Loucy (cell line): Measurements from ENCODE around the gene NAA38.

Experiments used
- H2AFZ ChIP-seq: fragments of 200-600 bp; sonication (generic); 2 replicates; pipeline ENCODE4 v1.6.0; 2016; ENCODE audit warnings: antibody characterized with exemption, mild to moderate bottlenecking, low read length, moderate library complexity
- H3F3A ChIP-seq: fragments of 200-600 bp; 2 replicates; pipeline ENCODE4 v1.6.0; 2016; ENCODE audit warnings: antibody characterized with exemption, low read depth, mild to moderate bottlenecking
- H3K27me3 ChIP-seq: fragments of 200-600 bp; sonication (generic); 2 replicates; pipeline ENCODE4 v1.6.1; 2014; ENCODE audit warnings: low read length, mild to moderate bottlenecking; ENCODE audit not compliant: insufficient read depth, poor library complexity, severe bottlenecking
- H3K36me3 ChIP-seq: fragments of 200-600 bp; sonication (generic); 2 replicates; pipeline ENCODE4 v1.6.1; 2016; ENCODE audit warnings: low read length; ENCODE audit not compliant: insufficient read depth
- H3K4me1 ChIP-seq: fragments of 200-600 bp; sonication (generic); 2 replicates; pipeline ENCODE4 v1.5.1; 2014; ENCODE audit warnings: low read length, mild to moderate bottlenecking; ENCODE audit not compliant: insufficient read depth, poor library complexity, severe bottlenecking
- H3K4me2 ChIP-seq: fragments of 200-600 bp; sonication (generic); 2 replicates; pipeline ENCODE4 v1.6.0; 2014; ENCODE audit warnings: antibody characterized with exemption, low read length, low read depth, mild to moderate bottlenecking; ENCODE audit not compliant: poor library complexity, severe bottlenecking
- H3K4me3 ChIP-seq: fragments of 200-600 bp; sonication (generic); 2 replicates; pipeline ENCODE4 v1.5.1; 2014; ENCODE audit warnings: low read length, mild to moderate bottlenecking, mixed read lengths; ENCODE audit not compliant: poor library complexity, severe bottlenecking
- H3K79me2 ChIP-seq: fragments of 200-600 bp; sonication (generic); 2 replicates; pipeline ENCODE4 v1.6.1; 2014; ENCODE audit warnings: low read length; ENCODE audit not compliant: insufficient read depth
- H3K9ac ChIP-seq: fragments of 200-600 bp; sonication (generic); 2 replicates; pipeline ENCODE4 v1.6.0; 2014; ENCODE audit warnings: mild to moderate bottlenecking, low read depth, low read length, moderate library complexity; ENCODE audit not compliant: poor library complexity, severe bottlenecking
- H3K9me2 ChIP-seq: fragments of 200-600 bp; sonication (generic); replicated peaks from 2 replicates; pipeline ENCODE4 v1.6.1; 2016; ENCODE audit warnings: low read depth, low read length, mixed read lengths
- H3K9me3 ChIP-seq: fragments of 200-600 bp; sonication (generic); 2 replicates; pipeline ENCODE4 v1.6.1; 2014; ENCODE audit warnings: mild to moderate bottlenecking, antibody characterized with exemption, low read length, low read depth; ENCODE audit not compliant: insufficient read depth
- H4K20me1 ChIP-seq: fragments of 200-600 bp; sonication (generic); 2 replicates; pipeline ENCODE4 v1.6.0; 2014; ENCODE audit warnings: antibody characterized with exemption, low read length, mild to moderate bottlenecking; ENCODE audit not compliant: insufficient read depth, poor library complexity, severe bottlenecking
- EZH2phosphoT487 ChIP-seq: fragments of 200-600 bp; IDR thresholded peaks from 2 replicates; pipeline ENCODE4 v1.6.1; 2018; ENCODE audit warnings: antibody characterized with exemption, mild to moderate bottlenecking, moderate library complexity, borderline replicate concordance
- TF ChIP-seq, protein P1 (sequence below): fragments of 200-600 bp; sonication (generic); conservative IDR thresholded peaks from 2 replicates; pipeline ENCODE4 v1.5.1; 2014; ENCODE audit warnings: mild to moderate bottlenecking, antibody characterized with exemption, low read length

Gene NAA38

GRCh38 chr17:7841915-7842379 lies 15.4 kb downstream of the NAA38 start:
- H3K9ac ChIP-seq: peak overlapping the region; percentile 77
- H2AFZ ChIP-seq: peak overlapping the region; percentile 82
- H3K36me3 ChIP-seq: peaks cover 12% of the 10 kb centered on the region; the same call in 1 of the 2 replicates
- peak overlapping the region; percentile 98 for H3K4me2 ChIP-seq
- peaks cover 41% of the 10 kb centered on the region for H3K4me1 ChIP-seq
- no peaks in the 10 kb centered on the region for H3K9me3 ChIP-seq
- no peaks in the 10 kb centered on the region for H3K9me2 ChIP-seq
- H3F3A ChIP-seq: no peaks in the 10 kb centered on the region
- peaks cover 80% of the 10 kb centered on the region; the same call in 1 of the 2 replicates for H3K79me2 ChIP-seq
- no peaks in the 10 kb centered on the region for H3K27me3 ChIP-seq
- peaks cover 72% of the 10 kb centered on the region for H4K20me1 ChIP-seq
- peak overlapping the region; percentile 88 for H3K4me3 ChIP-seq
- TF ChIP-seq, protein P1, sequence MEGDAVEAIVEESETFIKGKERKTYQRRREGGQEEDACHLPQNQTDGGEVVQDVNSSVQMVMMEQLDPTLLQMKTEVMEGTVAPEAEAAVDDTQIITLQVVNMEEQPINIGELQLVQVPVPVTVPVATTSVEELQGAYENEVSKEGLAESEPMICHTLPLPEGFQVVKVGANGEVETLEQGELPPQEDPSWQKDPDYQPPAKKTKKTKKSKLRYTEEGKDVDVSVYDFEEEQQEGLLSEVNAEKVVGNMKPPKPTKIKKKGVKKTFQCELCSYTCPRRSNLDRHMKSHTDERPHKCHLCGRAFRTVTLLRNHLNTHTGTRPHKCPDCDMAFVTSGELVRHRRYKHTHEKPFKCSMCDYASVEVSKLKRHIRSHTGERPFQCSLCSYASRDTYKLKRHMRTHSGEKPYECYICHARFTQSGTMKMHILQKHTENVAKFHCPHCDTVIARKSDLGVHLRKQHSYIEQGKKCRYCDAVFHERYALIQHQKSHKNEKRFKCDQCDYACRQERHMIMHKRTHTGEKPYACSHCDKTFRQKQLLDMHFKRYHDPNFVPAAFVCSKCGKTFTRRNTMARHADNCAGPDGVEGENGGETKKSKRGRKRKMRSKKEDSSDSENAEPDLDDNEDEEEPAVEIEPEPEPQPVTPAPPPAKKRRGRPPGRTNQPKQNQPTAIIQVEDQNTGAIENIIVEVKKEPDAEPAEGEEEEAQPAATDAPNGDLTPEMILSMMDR: no peak
- no peak for TF ChIP-seq EZH2phosphoT487

DNA sequence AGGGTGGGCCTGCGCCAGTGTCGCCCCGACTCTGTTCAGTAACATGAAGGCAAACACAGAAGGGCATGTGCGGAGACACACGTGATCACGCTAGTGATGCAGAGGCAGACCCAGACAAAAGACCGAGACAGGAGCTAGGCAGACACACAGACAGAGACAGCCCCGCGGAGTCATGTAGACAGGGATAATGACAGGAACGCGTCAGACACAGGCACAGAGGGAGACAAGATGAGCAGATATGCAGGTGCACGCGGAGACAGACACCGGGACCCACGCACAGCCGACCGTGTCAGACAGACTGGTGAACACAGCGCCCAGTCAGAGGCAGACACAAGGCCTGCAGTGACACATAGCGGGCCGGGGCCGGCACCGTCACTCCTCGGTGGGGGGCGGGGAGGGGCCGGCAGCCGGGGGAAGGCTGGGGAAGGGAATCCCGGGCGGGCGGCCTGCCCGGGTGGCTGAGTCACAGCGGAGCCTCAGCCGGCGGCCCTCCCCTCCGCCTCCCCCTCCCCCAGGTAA lies 15.9 kb downstream of the NAA38 start:
- Histone ChIP-seq H3K36me3 (peaks cover 9% of the 10 kb centered on the region; the same call in 1 of the 2 replicates), H3K79me2 (peaks cover 81% of the 10 kb centered on the region; the same call in 1 of the 2 replicates), H3K9ac (peak overlapping the region; percentile 77), H3K4me3 (peak overlapping the region; percentile 88), H3K27me3 (no peaks in the 10 kb centered on the region), H2AFZ (no peak overlapping the region; the same call in 1 of the 2 replicates), H3K4me2 (peak overlapping the region; percentile 98), H3K9me2 (no peaks in the 10 kb centered on the region), H3K9me3 (no peaks in the 10 kb centered on the region), H3F3A (0 out of 2 replicates have a peak, but pooled peaks cover 1% of the 10 kb centered on the region), H4K20me1 (peaks cover 70% of the 10 kb centered on the region), H3K4me1 (peaks cover 43% of the 10 kb centered on the region)
- no peak for TF ChIP-seq EZH2phosphoT487
- TF ChIP-seq, protein P1: no peak; the same call in 1 of the 2 replicates

DNA sequence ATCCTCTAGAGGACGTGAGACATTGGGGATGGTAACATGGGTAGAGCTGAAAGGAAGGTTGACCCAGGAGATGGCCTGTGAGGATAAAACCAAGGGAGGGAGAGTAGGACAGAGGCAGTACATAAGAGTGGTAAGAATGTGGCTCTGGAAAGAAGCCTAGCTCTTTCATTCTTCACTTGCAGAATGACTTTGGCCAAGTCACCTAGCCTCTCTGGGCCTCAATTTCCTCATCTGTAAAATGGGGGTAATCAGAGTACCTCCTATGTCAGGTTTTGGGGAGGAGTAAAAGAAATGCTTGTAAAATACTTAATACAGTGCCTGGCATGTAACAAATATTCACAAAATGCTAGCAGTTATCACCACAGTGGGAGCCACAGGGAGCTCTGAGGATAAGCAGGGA lies 16.5 kb downstream of the NAA38 start:
- no peak overlapping the region for H2AFZ ChIP-seq
- H3K9ac ChIP-seq: peak overlapping the region; percentile 77
- no peaks in the 10 kb centered on the region for H3K27me3 ChIP-seq
- no peak for TF ChIP-seq EZH2phosphoT487
- TF ChIP-seq, protein P1: no peak
- H3K36me3 ChIP-seq: peaks cover 6% of the 10 kb centered on the region; the same call in 1 of the 2 replicates
- 0 out of 2 replicates have a peak, but pooled peaks cover 7% of the 10 kb centered on the region for H3F3A ChIP-seq
- H3K4me3 ChIP-seq: peak overlapping the region; percentile 88
- no peaks in the 10 kb centered on the region for H3K9me3 ChIP-seq
- H3K4me2 ChIP-seq: peak overlapping the region; percentile 98
- H3K79me2 ChIP-seq: peaks cover 85% of the 10 kb centered on the region; the same call in 1 of the 2 replicates
- no peaks in the 10 kb centered on the region for H3K9me2 ChIP-seq
- peaks cover 67% of the 10 kb centered on the region for H4K20me1 ChIP-seq
- H3K4me1 ChIP-seq: peaks cover 49% of the 10 kb centered on the region
